HG03354 (cell line): ENCODE results near the gene GPR89B.
A peak's percentile ranks its signal among the peaks of the same experiment; 100 is the strongest.
"Not testable (repeated sequence)": the region's sequence is repeated elsewhere in the genome, so short reads cannot be mapped to it uniquely, and the experiment has no call there.

Experiments
- ATAC-seq: cut with Tn5 transposase; IDR thresholded peaks from one replicate; pipeline ENCODE4 v1.9.1; 2021; ENCODE audit warnings: mild to moderate bottlenecking; ENCODE audit not compliant: unreplicated experiment, poor library complexity, severe bottlenecking

Gene GPR89B

GRCh38 chr1:148014289-148015200 lies 86.3 kb downstream of the GPR89B start:
- ATAC-seq = not testable (repeated sequence)

DNA sequence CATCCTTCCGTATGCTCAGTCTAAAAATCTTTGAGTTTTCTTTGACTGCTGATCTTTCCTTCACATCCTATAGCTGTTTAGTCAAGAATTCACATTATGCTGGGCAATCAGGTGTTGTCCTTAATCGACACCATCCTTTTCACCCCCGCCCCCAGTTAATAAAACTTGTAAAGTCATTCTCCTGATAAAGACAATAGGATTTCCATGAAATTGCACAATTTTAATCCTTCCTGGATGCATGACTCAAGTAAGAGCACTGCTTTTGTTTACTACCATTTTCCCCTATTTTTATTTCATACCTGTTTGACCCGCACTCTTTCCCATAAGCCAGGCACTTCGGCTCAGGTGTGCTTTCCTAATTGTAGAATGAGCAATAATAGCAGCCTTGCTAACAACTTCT lies 96.7 kb downstream of the GPR89B start:
- ATAC-seq = not testable (repeated sequence)

GRCh38 chr1:148027004-148027403 lies 98.8 kb downstream of the GPR89B start:
- not testable (repeated sequence) for ATAC-seq

- ATAC-seq = not testable (repeated sequence)
Measured at GRCh38 chr1:148032247-148032646, 104.0 kb downstream of the GPR89B start.

- ATAC-seq = not testable (repeated sequence)
Measured at GRCh38 chr1:148032690-148033089, 104.5 kb downstream of the GPR89B start.

GRCh38 chr1:148033147-148033546 lies 104.9 kb downstream of the GPR89B start:
- ATAC-seq = not testable (repeated sequence)

DNA sequence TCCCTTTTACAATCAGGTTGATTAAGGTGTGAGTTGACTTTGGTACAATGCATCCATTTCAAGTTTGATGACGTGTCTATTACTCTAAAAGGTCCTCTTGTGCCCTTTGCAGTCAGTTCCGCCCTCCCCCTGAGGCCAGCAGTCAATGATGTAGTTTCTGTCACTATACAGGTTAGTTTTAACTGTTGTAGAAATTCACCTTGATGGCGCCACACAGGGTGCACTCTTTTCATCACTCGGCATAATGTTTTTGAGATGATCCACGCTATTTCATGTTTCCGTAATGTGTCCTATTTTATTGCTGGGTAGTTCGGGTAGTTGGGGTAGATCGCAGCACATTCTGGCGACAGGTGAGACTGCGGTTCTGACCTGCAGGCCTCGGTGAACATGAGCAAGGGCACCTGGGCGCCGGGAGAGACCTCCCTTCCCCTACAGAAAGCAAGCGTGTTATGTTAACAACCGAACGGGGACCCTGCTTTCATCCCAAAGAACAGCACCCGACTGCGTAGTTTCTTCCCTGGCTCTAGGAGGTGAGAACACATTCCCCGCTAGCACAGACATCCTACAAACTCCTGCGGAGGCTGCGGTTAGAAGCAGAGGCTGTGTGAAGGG lies 109.7 kb downstream of the GPR89B start:
- ATAC-seq = peak; percentile 16

DNA sequence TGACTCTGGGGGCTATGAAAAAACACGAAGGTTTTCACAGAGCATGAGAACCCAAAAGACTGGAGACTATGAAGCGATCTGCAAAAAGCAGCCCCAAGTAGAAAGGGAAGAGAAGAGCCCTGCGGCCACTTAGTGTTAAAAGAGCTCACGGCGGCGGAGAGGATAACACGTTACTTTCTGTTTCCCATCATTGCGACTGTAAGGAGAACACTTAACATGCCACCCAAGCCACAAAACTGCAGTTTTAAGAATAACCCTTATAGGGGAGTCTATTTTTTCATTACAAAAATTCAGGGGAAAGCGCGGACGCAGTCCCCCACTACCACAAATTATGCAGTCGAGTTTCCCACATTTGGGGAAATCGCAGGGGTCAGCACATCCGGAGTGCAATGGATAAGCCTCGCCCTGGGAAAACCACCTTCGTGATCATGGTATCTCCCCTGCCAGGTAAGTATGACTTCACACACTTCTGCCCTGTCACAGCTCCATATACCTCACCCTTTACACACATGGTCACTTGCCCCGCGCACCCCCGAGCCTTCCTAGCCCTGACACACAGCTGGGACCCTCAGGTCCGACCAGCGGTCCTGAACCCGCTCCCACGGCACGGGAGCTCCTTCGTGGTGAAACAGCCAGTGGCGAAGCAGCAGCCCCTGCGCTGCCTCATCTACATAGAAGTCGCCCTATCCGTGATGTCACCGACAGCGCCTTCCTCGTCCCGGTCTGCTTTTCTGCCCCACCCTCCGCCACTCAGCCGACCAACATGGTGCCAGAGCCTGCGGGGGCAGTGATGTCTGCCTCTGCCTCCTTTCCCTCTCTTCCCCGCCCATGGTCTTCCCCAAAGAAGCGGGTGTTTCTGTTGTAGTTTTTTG lies 110.5 kb downstream of the GPR89B start:
- ATAC-seq = peak; percentile 81
